ENCODE results near the gene GPR78. TPM values are rescaled to one million over a fixed set of nuclear protein-coding genes. Genes with fewer than 3 reads are reported as not detected.

GPR78 gene
- total and polyA plus RNA-seq, 2 of the 8 experiments (the other 6 are each of a cell fraction or from before 2014, with no cell fraction given) = 1.0 to 3.0 TPM

GRCh38 chr4:8580321-8581093 is at the start of gene GPR78 (continued):
- peak; percentile 91 to 96 for TF ChIP-seq SIN3A (conservative IDR thresholded peaks at IDR 0.05 in 1 of 2, IDR thresholded peaks at IDR 0.05 in 1 of 2; ENCODE audit: low read depth in 1 of 2, low read length in 2 of 2)
- TF ChIP-seq SIRT6 (IDR thresholded peaks at IDR 0.05; ENCODE audit: low read length) = no peak
- TF ChIP-seq RBBP5 (IDR thresholded peaks at IDR 0.05; ENCODE audit: borderline replicate concordance, low read depth, low read length) = no peak
- no peak; the same call in 1 of the 2 replicates for TF ChIP-seq POLR2AphosphoS5 (IDR thresholded peaks at IDR 0.05; ENCODE audit: low read depth, low read length)
- peak; percentile 78; the same call in 1 of the 2 replicates for TF ChIP-seq GABPA (IDR thresholded peaks at IDR 0.05; ENCODE audit: borderline replicate concordance, insufficient read depth, low read length)
- 0 out of 2 replicates have a peak, but pooled peaks have one; percentile 28 for TF ChIP-seq TAF1 (IDR thresholded peaks at IDR 0.05; ENCODE audit: low read depth, low read length)

All from H1 (cell line).